GM12878 (cell line): ENCODE data around the gene TRAF7. TPM values are rescaled to one million over a fixed set of nuclear protein-coding genes. Genes with fewer than 3 reads are reported as not detected.

Experiments
- ATAC-seq: fragments of 200-7000 bp; cut with Tn5 transposase; 3 replicates; pipeline ENCODE4 v1.9.1; 2020; ENCODE audit warnings: mild to moderate bottlenecking, moderate library complexity
- BruUV-seq: library from RNA; stranded (reverse); fragments of 400-500 nt; replicated peaks from 2 replicates; lab custom pipeline; 2021; lab: Mats Ljungman, UMichigan
- CTCF ChIA-PET: fragments of 300-600 bp; sonication (Branson Sonifier 250); formaldehyde crosslinking; extraction: SDS; loops from one replicate; lab custom pipeline; 2021; ENCODE audit warnings: inconsistent platforms; lab: Yijun Ruan, JAX
- POLR2A ChIA-PET: fragments of 350-600 bp; formaldehyde crosslinking; extraction: SDS; loops from one replicate; lab custom pipeline; 2021; ENCODE audit warnings: inconsistent platforms; lab: Charles Lee
- RAD21 ChIA-PET: fragments of 300-600 bp; sonication (Branson Sonifier 250); formaldehyde crosslinking; loops from one replicate; lab custom pipeline; 2023; ENCODE audit warnings: antibody characterized with exemption; ENCODE audit not compliant: unreplicated experiment; lab: Charles Lee
- SMC1A ChIA-PET: fragments of 300-600 bp; sonication (Branson Sonifier 250); formaldehyde crosslinking; loops from one replicate; lab custom pipeline; 2023; ENCODE audit not compliant: unreplicated experiment, uncharacterized antibody; lab: Charles Lee
- DNase-seq: peaks from one replicate; pipeline ENCODE4 v3.0.0-alpha.2; 2011; ENCODE audit warnings: low read depth, low spot score
- FAIRE-seq: peaks from 3 replicates; lab custom pipeline; 2011; peaks lifted over from hg19 to GRCh38; lab: Jason Lieb, UNC
- H2AFZ ChIP-seq: 2 replicates; pipeline ENCODE4 v1.6.0; 2011; ENCODE audit warnings: low read depth, low read length, control low read depth; ENCODE audit not compliant: control insufficient read depth
- H3K27ac ChIP-seq: 2 replicates; pipeline ENCODE4 v1.5.1; 2011; ENCODE audit warnings: control low read depth; ENCODE audit not compliant: control insufficient read depth, insufficient read depth
- H3K27me3 ChIP-seq, 2 experiments: replicated peaks in 1 of 2; 2 replicates each; pipeline versions ENCODE4 v1.6.0 to v1.6.1; 2011; ENCODE audit warnings: low read length in 1 of 2; ENCODE audit not compliant: control insufficient read depth in 2 of 2, insufficient read depth in 2 of 2
- H3K36me3 ChIP-seq, 2 experiments: 2 replicates each; pipeline ENCODE4 v1.5.1; 2011; ENCODE audit warnings: low read length in 1 of 2; ENCODE audit not compliant: control insufficient read depth in 2 of 2, insufficient read depth in 2 of 2
- H3K4me1 ChIP-seq: 2 replicates; pipeline ENCODE4 v1.6.1; 2011; ENCODE audit warnings: mild to moderate bottlenecking, low read length, moderate library complexity, mixed read lengths; ENCODE audit not compliant: control insufficient read depth, insufficient read depth
- H3K4me2 ChIP-seq: 2 replicates; pipeline ENCODE4 v1.6.0; 2011; ENCODE audit warnings: control low read depth; ENCODE audit not compliant: control insufficient read depth, insufficient read depth
- H3K4me3 ChIP-seq: fragments of 200-600 bp; sonication (generic); 2 replicates; pipeline ENCODE4 v1.5.1; 2016
- H3K79me2 ChIP-seq: 2 replicates; pipeline ENCODE4 v1.6.0; 2011; ENCODE audit warnings: low read length; ENCODE audit not compliant: control insufficient read depth, insufficient read depth
- H3K9ac ChIP-seq: 2 replicates; pipeline ENCODE4 v1.8.0; 2011; ENCODE audit warnings: low read length, control low read depth, mixed read lengths; ENCODE audit not compliant: control insufficient read depth, insufficient read depth
- H3K9me3 ChIP-seq: replicated peaks from 3 replicates; pipeline ENCODE4 v1.5.1; 2011; ENCODE audit warnings: mild to moderate bottlenecking, low read length; ENCODE audit not compliant: control insufficient read depth, insufficient read depth
- H4K20me1 ChIP-seq: 2 replicates; pipeline ENCODE4 v1.6.0; 2011; ENCODE audit not compliant: control insufficient read depth, insufficient read depth
- CBFB ChIP-seq: IDR thresholded peaks from 2 replicates; pipeline ENCODE4 v1.6.1; 2016; ENCODE audit warnings: antibody characterized with exemption, low read depth
- EED ChIP-seq: sonication (generic); IDR thresholded peaks from 2 replicates; pipeline ENCODE4 v1.6.1; 2016; ENCODE audit warnings: antibody characterized with exemption, low read depth
- GATAD2B ChIP-seq: fragments of 450-650 bp; conservative IDR thresholded peaks from 2 replicates; pipeline ENCODE4 v1.6.1; 2017; ENCODE audit warnings: low read depth, mild to moderate bottlenecking, moderate library complexity
- IKZF2 ChIP-seq, 2 experiments: fragments of 450-650 bp; IDR thresholded peaks; 2 replicates each; pipeline ENCODE4 v1.6.1; 2017; ENCODE audit warnings: mild to moderate bottlenecking in 2 of 2, moderate library complexity in 2 of 2
- IRF4 ChIP-seq: IDR thresholded peaks from 2 replicates; pipeline ENCODE4 v1.6.1; 2011; ENCODE audit warnings: low read depth, low read length
- RCOR1 ChIP-seq: conservative IDR thresholded peaks from 2 replicates; pipeline ENCODE4 v1.6.1; 2012; ENCODE audit warnings: low read depth, low read length, improper control_type of control experiment
- SMARCA5 ChIP-seq: fragments of 450-650 bp; IDR thresholded peaks from 2 replicates; pipeline ENCODE4 v1.6.1; 2017; ENCODE audit warnings: mild to moderate bottlenecking
- SREBF1 ChIP-seq: IDR thresholded peaks from 2 replicates; pipeline ENCODE4 v1.6.1; 2012; ENCODE audit warnings: mild to moderate bottlenecking, low read length
- TBL1XR1 ChIP-seq: IDR thresholded peaks from 2 replicates; pipeline ENCODE4 v1.6.1; 2012; ENCODE audit warnings: low read depth, low read length, improper control_type of control experiment
- TCF3 ChIP-seq: IDR thresholded peaks from 2 replicates; pipeline ENCODE4 v1.6.1; 2012; ENCODE audit warnings: low read depth, mild to moderate bottlenecking, low read length, borderline replicate concordance; ENCODE audit not compliant: insufficient read depth
- YY1 ChIP-seq: IDR thresholded peaks from 2 replicates; pipeline ENCODE4 v1.6.1; 2011; ENCODE audit warnings: low read depth, mild to moderate bottlenecking, low read length
- ZNF217 ChIP-seq: fragments of 450-650 bp; IDR thresholded peaks from 2 replicates; pipeline ENCODE4 v1.6.1; 2017; ENCODE audit warnings: antibody characterized with exemption, mild to moderate bottlenecking
- ZNF274 ChIP-seq: IDR thresholded peaks from one replicate; pipeline ENCODE4 v1.8.0; 2011; ENCODE audit not compliant: insufficient read length, insufficient read depth
- WGBS: methylation state at CpG from one replicate; pipeline ENCODE4 v1.1.6; 2016; ENCODE audit warnings: low lambda C conversion rate; ENCODE audit not compliant: insufficient replicate concordance, insufficient coverage; ENCODE audit errors: missing lambda C conversion rate; 5-methylcytosine and 5-hydroxymethylcytosine counted together
- in situ Hi-C: fragments of 300-500 bp; cut with MboI; formaldehyde crosslinking; loops from 9 replicates; pipeline ENCODE4 v1.14.3; 2018; ENCODE audit warnings: mixed read lengths
- intact Hi-C: fragments of 100-400 bp; cut with micrococcal nuclease; formaldehyde crosslinking; loops from one replicate; pipeline ENCODE4 v1.14.2; 2022; ENCODE audit not compliant: unreplicated experiment
- polyA plus RNA-seq, 11 experiments: library from polyadenylated mRNA; depleted of rRNA in 4 of 11; unstranded in 6 of 11; stranded (reverse) in 5 of 11; fragments of >200 nt; fragmentation: Nextera tagmentation in 4 of 11; fragmentation: Illumina TruSeq in 1 of 11; extraction: Ambion mirVana in 4 of 11; extraction: Trizol in 1 of 11; gene quantifications; 1 replicate in 1 of 11; 2 replicates in 10 of 11; pipeline versions ENCODE4 v1.2.1 to v1.2.3, GENCODE V29; 2011 to 2016; ENCODE audit warnings: inconsistent platforms in 2 of 11, missing spikeins in 2 of 11, low read depth in 1 of 11
- total RNA-seq, 4 experiments: library from RNA; depleted of rRNA in 3 of 4; stranded (reverse); fragments of >200 nt in 3 of 4; fragmentation: Illumina TruSeq in 1 of 4; extraction: Trizol in 1 of 4; gene quantifications; 2 replicates each; pipeline versions ENCODE4 v1.2.1 to v1.2.3, GENCODE V29; 2013 to 2021
- TF ChIP-seq, protein P1 (sequence below): IDR thresholded peaks from 2 replicates; pipeline ENCODE4 v1.6.1; 2011; ENCODE audit warnings: low read depth, mild to moderate bottlenecking, low read length, moderate library complexity, borderline replicate concordance; ENCODE audit errors: extremely low read depth
- TF ChIP-seq, protein P2 (sequence below): fragments of 450-650 bp; formaldehyde crosslinking; IDR thresholded peaks from 2 replicates; pipeline ENCODE4 v1.5.0; 2022; ENCODE audit warnings: mild to moderate bottlenecking, missing genetic modification characterization
- TF ChIP-seq, protein P3 (sequence below): fragments of 450-650 bp; formaldehyde crosslinking; IDR thresholded peaks from 2 replicates; pipeline ENCODE4 v1.4.0; 2020; ENCODE audit warnings: mild to moderate bottlenecking, moderate library complexity

TRAF7 gene
- total and polyA plus RNA-seq, 10 of the 15 experiments (the other 5 are each of a cell fraction or from before 2014, with no cell fraction given): 0.61 to 87.0 (median 30.0) TPM

DNA sequence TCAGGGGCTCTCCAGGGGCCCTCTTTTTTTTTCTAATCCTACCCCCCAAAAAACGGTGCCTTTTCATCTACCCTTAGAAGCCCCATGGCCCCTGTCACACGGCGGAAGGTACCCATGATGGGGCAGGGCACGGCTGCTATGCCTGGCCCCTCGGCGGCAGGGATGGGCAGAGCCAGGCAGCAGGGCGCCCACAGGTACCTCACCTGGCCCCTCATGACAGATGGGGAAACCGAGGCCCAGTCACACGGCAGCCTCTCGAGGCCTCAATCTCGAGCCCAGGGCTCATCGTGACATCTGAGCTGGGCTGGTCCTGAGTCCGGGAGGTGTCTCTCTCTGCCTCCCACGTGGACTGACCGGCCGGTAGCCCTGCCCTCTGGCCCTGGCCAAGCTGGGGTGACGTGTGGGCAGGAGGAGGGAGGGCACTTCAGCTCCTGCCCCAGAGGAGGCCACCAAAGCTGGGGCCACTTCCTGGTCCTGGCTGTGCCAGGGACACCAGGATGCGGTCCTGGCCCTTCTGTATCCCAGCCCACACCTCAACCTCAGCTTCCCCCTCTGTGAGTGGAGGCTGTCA is 11.6 kb downstream of the TRAF7 start:
- Histone ChIP-seq H3K79me2 (peaks cover 14% of the 10 kb centered on the region), H3K27ac (no peak overlapping the region)
- TF ChIP-seq YY1 (no peak), SMARCA5 (no peak), RCOR1 (no peak), IRF4 (no peak), ZNF217 (no peak), IKZF2 (IDR thresholded peaks at IDR 0.05) (no peak), SREBF1 (no peak), TBL1XR1 (no peak), EED (no peak), TCF3 (no peak), ZNF274 (no peak), CBFB (no peak), GATAD2B (no peak)
- TF ChIP-seq, protein P1, sequence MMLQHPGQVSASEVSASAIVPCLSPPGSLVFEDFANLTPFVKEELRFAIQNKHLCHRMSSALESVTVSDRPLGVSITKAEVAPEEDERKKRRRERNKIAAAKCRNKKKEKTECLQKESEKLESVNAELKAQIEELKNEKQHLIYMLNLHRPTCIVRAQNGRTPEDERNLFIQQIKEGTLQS: no peak
- TF ChIP-seq, protein P2, sequence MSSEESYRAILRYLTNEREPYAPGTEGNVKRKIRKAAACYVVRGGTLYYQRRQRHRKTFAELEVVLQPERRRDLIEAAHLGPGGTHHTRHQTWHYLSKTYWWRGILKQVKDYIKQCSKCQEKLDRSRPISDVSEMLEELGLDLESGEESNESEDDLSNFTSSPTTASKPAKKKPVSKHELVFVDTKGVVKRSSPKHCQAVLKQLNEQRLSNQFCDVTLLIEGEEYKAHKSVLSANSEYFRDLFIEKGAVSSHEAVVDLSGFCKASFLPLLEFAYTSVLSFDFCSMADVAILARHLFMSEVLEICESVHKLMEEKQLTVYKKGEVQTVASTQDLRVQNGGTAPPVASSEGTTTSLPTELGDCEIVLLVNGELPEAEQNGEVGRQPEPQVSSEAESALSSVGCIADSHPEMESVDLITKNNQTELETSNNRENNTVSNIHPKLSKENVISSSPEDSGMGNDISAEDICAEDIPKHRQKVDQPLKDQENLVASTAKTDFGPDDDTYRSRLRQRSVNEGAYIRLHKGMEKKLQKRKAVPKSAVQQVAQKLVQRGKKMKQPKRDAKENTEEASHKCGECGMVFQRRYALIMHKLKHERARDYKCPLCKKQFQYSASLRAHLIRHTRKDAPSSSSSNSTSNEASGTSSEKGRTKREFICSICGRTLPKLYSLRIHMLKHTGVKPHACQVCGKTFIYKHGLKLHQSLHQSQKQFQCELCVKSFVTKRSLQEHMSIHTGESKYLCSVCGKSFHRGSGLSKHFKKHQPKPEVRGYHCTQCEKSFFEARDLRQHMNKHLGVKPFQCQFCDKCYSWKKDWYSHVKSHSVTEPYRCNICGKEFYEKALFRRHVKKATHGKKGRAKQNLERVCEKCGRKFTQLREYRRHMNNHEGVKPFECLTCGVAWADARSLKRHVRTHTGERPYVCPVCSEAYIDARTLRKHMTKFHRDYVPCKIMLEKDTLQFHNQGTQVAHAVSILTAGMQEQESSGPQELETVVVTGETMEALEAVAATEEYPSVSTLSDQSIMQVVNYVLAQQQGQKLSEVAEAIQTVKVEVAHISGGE (CRISPR knock-in tag): no peak
- TF ChIP-seq, protein P3, sequence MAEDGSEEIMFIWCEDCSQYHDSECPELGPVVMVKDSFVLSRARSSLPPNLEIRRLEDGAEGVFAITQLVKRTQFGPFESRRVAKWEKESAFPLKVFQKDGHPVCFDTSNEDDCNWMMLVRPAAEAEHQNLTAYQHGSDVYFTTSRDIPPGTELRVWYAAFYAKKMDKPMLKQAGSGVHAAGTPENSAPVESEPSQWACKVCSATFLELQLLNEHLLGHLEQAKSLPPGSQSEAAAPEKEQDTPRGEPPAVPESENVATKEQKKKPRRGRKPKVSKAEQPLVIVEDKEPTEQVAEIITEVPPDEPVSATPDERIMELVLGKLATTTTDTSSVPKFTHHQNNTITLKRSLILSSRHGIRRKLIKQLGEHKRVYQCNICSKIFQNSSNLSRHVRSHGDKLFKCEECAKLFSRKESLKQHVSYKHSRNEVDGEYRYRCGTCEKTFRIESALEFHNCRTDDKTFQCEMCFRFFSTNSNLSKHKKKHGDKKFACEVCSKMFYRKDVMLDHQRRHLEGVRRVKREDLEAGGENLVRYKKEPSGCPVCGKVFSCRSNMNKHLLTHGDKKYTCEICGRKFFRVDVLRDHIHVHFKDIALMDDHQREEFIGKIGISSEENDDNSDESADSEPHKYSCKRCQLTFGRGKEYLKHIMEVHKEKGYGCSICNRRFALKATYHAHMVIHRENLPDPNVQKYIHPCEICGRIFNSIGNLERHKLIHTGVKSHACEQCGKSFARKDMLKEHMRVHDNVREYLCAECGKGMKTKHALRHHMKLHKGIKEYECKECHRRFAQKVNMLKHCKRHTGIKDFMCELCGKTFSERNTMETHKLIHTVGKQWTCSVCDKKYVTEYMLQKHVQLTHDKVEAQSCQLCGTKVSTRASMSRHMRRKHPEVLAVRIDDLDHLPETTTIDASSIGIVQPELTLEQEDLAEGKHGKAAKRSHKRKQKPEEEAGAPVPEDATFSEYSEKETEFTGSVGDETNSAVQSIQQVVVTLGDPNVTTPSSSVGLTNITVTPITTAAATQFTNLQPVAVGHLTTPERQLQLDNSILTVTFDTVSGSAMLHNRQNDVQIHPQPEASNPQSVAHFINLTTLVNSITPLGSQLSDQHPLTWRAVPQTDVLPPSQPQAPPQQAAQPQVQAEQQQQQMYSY: no peak
- TF ChIP-seq, all 136 proteins: peak for 0
- BruUV-seq: no TSS peak
- H3K4me2 ChIP-seq: no peak overlapping the region
- no peaks in the 10 kb centered on the region for H3K27me3 ChIP-seq
- H2AFZ ChIP-seq: no peak overlapping the region
- POLR2A ChIA-PET: no interaction called here
- peaks cover 6 to 25% of the 10 kb centered on the region in 2 experiments; a peak in 3 of 4 replicates for H3K36me3 ChIP-seq
- ATAC-seq (no peak), FAIRE-seq (no peak), DNase-seq (no peak)
- no peaks in the 10 kb centered on the region; the same call in 2 of the 3 replicates for H3K9me3 ChIP-seq
- CTCF ChIA-PET: no interaction called here
- WGBS: 96% methylated on average over 18 of the region's 18 CpGs
- no peak overlapping the region for H3K9ac ChIP-seq
- intact Hi-C loops (no loop called here), in situ Hi-C loops (no loop called here)
- H3K4me3 ChIP-seq: no peak overlapping the region
- H4K20me1 ChIP-seq: no peaks in the 10 kb centered on the region
- no peaks in the 10 kb centered on the region for H3K4me1 ChIP-seq
- RAD21 ChIA-PET: no interaction called here
- SMC1A ChIA-PET: no interaction called here
